CD4-positive, alpha-beta T cell treated with Interleukin-4 for 1 hour (primary cell): ENCODE data around the gene BCL2.
"Not testable (repeated sequence)": the region's sequence is repeated elsewhere in the genome, so short reads cannot be mapped to it uniquely, and the experiment has no call there.

Experiments used
- DNase-seq, 2 donors: peaks; one replicate each; pipeline ENCODE4 v3.0.0-alpha.2; 2020 to 2022

Gene BCL2

GRCh38 chr18:63232826-63233225 lies 86.7 kb downstream of the BCL2 start:
- DNase-seq = no peak

- peak in 1 of 2 donors; percentile 57 for DNase-seq
Observed at GRCh38 chr18:63229971-63230370, 89.6 kb downstream of the BCL2 start.

- no peak for DNase-seq
Observed at GRCh38 chr18:63225434-63225833, 94.1 kb downstream of the BCL2 start.

- DNase-seq = peak in 1 of 2 donors; percentile 34
Observed at GRCh38 chr18:63224630-63225029, 94.9 kb downstream of the BCL2 start.

- DNase-seq = no peak
Observed at GRCh38 chr18:63223837-63224236, 95.7 kb downstream of the BCL2 start.

GRCh38 chr18:63220903-63221302 lies 98.7 kb downstream of the BCL2 start:
- no peak for DNase-seq

DNA sequence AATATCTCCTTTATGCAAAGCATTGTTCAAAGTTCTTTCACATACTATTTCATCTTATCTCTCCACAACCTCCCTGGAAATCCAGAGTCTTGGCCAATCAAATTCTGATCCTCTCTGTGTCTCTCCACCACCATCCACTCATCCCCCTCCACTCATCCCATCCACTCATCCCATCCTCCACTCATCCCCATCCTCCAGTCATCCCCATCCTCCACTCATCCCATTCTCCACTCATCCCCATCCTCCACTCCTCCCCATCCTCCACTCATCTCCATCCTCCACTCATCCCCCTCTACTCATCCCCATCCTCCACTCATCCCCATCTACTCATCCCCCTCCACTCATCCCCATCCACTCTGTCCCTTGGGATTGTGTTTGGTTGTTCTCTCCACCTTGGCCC lies 101.1 kb downstream of the BCL2 start:
- no peak for DNase-seq

DNA sequence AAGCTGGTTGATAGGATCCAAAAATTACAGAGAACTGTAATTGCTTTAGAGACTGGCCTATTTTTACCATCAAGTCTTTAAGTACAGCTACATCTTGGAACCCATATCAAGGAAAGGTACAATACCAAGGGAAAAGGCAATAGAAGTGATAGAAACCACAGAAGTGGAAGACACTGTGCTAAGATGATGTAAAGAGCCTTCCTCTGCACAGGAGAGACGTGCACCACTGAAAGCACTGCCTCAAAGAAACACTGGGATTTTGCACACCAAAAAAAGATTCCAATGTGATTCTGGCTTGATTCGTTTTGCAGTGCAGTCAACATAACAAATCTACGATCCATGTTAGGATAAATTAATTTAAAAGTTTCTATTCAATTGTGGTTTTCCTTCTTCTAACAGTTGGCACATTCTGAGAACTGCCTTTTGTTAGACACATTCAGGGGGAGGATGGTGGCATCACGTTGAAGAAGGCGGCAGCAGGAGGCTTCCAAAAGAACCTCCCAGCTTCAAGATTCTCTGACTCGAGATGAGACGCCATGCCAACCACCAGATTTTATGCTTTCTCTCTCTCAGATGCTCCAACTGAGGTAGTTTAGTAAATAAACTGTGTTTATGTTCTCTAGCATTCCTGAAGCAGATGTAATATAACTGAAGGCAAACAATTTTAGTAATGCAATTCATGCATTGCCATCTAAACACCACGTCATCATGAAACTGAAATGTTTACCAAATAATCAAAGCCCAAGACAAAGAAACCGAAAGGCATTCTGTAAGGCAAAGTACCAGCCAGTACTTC lies 102.9 kb downstream of the BCL2 start:
- peak in 1 of 2 donors; percentile 64 for DNase-seq

- DNase-seq = no peak
Observed at GRCh38 chr18:63213936-63214671, 105.5 kb downstream of the BCL2 start.

GRCh38 chr18:63213331-63213900 lies 106.2 kb downstream of the BCL2 start:
- DNase-seq = peak; percentile 62 to 89

DNA sequence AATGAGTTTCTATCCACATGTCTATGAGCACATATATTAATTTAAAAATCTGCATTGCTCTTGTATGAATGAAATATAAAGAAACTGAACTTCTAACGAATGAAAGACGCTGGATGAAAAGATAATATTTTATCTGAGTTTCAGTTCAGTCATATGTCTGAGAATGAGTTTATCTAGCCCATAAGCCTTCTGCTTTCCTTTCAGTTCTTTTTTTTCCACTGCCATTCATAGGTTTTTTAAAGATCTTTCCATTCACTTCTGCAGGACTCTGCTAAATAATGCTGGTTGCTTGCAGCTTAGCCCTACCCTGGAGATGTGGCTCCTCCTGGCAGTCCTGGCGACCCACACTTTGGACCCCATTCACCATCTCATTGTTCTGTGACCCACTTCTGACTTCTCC lies 109.0 kb downstream of the BCL2 start:
- no peak for DNase-seq

- no peak for DNase-seq
Observed at GRCh38 chr18:63208676-63209075, 110.9 kb downstream of the BCL2 start.

GRCh38 chr18:63207835-63208234 lies 111.7 kb downstream of the BCL2 start:
- no peak for DNase-seq

GRCh38 chr18:63207143-63207790 lies 112.3 kb downstream of the BCL2 start:
- DNase-seq = no peak

GRCh38 chr18:63206433-63207142 lies 113.0 kb downstream of the BCL2 start:
- no peak for DNase-seq

DNA sequence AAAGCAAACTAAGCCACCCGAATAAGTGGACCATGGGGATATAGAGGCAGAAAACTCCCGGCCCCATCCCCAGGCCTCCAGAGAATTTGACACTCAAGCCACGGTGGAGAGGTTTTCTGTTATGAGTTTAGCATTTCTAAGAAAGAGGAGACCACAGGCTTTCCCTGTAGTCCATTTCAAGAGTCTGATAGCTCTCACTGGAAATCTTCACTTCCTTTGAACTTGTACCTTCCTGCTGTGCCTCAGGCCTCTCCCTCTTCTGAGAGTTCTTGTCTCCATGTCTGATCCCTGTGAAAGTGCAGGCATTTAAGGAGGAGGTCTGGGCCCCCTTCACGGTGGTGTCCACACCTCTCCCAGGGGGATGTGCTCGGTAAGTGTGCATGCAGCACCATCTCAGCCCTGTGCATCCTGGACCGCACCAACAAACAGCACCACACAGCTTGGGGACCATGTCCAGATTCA lies 113.7 kb downstream of the BCL2 start:
- DNase-seq = peak in 1 of 2 donors; percentile 55

- no peak for DNase-seq
Observed at GRCh38 chr18:63203497-63203896, 116.1 kb downstream of the BCL2 start.

- DNase-seq = no peak
Observed at GRCh38 chr18:63202828-63203227, 116.7 kb downstream of the BCL2 start.

DNA sequence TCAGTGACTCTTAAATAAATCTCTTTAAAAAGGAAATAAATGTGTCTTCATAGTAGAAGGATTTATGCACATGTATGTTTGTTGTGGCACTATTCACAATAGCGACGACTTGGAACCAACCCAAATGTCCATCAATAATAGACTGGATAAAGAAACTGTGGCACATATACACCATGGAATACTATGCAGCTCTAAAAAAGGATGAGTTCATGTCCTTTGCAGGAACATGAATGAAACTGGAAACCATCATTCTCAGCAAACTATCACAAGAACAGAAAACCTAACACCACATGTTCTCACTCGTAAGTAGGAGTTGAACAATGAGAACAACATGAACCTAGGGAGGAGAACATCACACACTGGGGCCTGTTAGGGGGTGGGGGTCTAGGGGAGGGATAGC lies 118.1 kb downstream of the BCL2 start:
- not testable (repeated sequence) for DNase-seq

GRCh38 chr18:63199743-63200241 lies 119.8 kb downstream of the BCL2 start:
- DNase-seq = peak; percentile 74 to 89

DNA sequence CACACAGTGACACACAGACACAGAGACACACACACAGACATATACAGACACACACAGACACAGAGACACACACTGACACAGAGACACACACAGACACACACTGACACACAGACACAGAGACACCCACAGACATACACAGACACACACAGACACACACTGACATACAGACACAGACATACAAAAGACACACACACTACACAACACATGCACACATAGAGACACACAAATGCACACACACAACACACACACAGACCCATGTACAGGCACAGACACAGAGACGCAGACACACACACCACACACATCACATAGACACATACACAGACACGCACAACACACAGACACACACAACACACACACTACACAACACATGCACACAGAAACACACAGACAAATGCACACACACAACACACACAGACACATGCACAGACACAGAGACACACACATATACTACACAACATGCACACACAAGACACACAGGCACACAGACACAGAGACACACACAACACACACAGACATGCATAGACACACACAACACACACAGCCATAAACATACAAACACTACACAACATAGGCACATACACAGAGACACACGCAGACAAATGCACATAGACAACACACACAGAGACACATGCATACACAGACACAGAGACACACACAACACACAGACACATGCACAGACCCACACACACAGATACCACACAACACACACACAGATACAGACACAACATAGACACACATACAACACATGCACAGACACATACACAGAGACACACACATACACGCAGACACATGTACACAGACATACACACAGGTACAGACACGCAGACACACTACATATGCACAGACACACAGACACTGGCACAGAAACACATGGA lies 120.5 kb downstream of the BCL2 start:
- DNase-seq = no peak
